Spleen (tissue), 7 donors: Measurements from ENCODE around the gene PFKM.

Experiments
- POLR2A ChIP-seq, 3 donors: fragments of 450-650 bp; IDR thresholded peaks; one replicate each; pipeline ENCODE4 v1.5.1; 2017; ENCODE audit warnings: antibody characterized with exemption in 3 of 3, mild to moderate bottlenecking in 1 of 3
- POLR2AphosphoS5 ChIP-seq, 3 donors: sonication (generic); formaldehyde crosslinking; IDR thresholded peaks; one replicate each; pipeline ENCODE4 v1.5.1; 2017; ENCODE audit warnings: antibody characterized with exemption in 3 of 3
- TF ChIP-seq, protein P1 (sequence below), 11 experiments: fragments of 200-600 bp in 7 of 11; fragments of 450-650 bp in 4 of 11; sonication (generic) in 4 of 11; IDR thresholded peaks in 8 of 11; conservative IDR thresholded peaks in 3 of 11; 1 replicate in 7 of 11; 2 replicates in 4 of 11; pipeline versions ENCODE4 v1.4.0 to v1.8.0; 2016 to 2021; ENCODE audit warnings: antibody characterized with exemption in 11 of 11, inconsistent platforms in 4 of 11, mild to moderate bottlenecking in 1 of 11
- donor health status: DM: no; HTN: no; CAD: no; lungs with moderate emphysema.
- donor health status: DM: no; HTN: no; CAD: no.
- donor health status: DM: no; HTN: no; CAD: no.

GRCh38 chr12:48118284-48118871 lies 786 bp upstream of the PFKM start:
- no peak for TF ChIP-seq POLR2AphosphoS5 (IDR thresholded peaks at IDR 0.05)
- no peak for TF ChIP-seq POLR2A (IDR thresholded peaks at IDR 0.05)
- TF ChIP-seq, protein P1, sequence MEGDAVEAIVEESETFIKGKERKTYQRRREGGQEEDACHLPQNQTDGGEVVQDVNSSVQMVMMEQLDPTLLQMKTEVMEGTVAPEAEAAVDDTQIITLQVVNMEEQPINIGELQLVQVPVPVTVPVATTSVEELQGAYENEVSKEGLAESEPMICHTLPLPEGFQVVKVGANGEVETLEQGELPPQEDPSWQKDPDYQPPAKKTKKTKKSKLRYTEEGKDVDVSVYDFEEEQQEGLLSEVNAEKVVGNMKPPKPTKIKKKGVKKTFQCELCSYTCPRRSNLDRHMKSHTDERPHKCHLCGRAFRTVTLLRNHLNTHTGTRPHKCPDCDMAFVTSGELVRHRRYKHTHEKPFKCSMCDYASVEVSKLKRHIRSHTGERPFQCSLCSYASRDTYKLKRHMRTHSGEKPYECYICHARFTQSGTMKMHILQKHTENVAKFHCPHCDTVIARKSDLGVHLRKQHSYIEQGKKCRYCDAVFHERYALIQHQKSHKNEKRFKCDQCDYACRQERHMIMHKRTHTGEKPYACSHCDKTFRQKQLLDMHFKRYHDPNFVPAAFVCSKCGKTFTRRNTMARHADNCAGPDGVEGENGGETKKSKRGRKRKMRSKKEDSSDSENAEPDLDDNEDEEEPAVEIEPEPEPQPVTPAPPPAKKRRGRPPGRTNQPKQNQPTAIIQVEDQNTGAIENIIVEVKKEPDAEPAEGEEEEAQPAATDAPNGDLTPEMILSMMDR (IDR thresholded peaks at IDR 0.05 in 8 of 11, conservative IDR thresholded peaks at IDR 0.05 in 3 of 11), result no peak
